Measurements from ENCODE around the gene LIPC.

DNA sequence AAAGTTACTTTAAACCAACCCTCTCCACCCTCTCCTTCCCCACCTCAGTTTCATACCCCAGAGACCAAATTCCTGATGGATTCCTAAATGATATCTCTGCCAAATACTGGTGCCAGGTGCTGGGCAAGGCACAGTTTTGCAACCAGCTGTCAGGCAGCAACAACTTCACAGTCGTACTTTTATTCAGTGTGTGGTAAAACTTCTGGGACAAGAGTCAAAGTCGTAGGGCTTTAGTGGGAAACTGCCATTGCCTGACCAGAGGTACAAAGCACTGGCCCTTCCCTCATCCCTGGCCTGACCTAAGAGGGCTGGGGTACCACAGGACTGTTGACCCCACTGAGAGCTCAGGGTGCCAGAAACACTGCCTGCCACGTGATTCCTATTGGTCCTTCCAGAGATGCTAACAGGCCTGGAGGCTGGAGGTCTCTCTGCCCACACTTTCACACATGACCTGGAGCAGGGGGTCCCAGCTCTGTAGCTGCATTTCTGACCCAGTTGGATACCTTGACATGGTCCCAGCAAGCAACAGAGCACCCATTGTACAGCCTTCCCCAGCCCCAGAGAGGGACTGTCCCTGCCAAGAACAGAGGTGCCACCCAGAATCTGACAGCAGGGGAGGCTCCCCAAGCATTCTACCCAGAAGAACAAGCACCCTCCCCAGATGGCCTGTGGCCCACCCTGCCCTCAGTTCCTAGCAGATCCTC lies 59.9 kb downstream of the LIPC start:
- TF ChIP-seq, protein P1, sequence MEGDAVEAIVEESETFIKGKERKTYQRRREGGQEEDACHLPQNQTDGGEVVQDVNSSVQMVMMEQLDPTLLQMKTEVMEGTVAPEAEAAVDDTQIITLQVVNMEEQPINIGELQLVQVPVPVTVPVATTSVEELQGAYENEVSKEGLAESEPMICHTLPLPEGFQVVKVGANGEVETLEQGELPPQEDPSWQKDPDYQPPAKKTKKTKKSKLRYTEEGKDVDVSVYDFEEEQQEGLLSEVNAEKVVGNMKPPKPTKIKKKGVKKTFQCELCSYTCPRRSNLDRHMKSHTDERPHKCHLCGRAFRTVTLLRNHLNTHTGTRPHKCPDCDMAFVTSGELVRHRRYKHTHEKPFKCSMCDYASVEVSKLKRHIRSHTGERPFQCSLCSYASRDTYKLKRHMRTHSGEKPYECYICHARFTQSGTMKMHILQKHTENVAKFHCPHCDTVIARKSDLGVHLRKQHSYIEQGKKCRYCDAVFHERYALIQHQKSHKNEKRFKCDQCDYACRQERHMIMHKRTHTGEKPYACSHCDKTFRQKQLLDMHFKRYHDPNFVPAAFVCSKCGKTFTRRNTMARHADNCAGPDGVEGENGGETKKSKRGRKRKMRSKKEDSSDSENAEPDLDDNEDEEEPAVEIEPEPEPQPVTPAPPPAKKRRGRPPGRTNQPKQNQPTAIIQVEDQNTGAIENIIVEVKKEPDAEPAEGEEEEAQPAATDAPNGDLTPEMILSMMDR (IDR thresholded peaks at IDR 0.05): no peak
- TF ChIP-seq POLR2AphosphoS5 (IDR thresholded peaks at IDR 0.05): no peak
